ENCODE data around the gene SLC6A19.
"Not testable (repeated sequence)": the region's sequence is repeated elsewhere in the genome, so short reads cannot be mapped to it uniquely, and the experiment has no call there.

Gene SLC6A19

GRCh38 chr5:1226231-1226630 is 24.8 kb downstream of the SLC6A19 start:
- no peak for DNase-seq

GRCh38 chr5:1226839-1227581 is 25.6 kb downstream of the SLC6A19 start:
- no peak for DNase-seq

DNA sequence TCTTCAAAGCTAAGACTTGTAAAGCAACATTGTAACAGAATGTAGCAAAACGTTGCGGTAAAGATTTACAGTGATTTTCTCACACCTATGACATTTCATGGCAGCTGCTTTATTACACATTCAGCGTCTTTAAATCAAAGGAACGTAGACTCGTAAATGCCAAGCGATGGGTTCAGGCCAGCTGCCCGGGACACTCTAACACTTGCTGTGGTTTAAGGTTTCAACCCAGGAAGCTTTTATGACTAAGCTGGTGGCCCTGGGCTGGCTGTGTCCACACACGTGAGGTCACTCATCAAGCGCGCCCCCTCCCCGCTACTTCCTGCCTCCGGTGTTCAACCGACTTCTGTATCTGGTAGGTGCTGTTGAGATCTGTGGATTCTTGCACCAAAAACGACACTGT is 26.3 kb downstream of the SLC6A19 start:
- no peak for DNase-seq

DNA sequence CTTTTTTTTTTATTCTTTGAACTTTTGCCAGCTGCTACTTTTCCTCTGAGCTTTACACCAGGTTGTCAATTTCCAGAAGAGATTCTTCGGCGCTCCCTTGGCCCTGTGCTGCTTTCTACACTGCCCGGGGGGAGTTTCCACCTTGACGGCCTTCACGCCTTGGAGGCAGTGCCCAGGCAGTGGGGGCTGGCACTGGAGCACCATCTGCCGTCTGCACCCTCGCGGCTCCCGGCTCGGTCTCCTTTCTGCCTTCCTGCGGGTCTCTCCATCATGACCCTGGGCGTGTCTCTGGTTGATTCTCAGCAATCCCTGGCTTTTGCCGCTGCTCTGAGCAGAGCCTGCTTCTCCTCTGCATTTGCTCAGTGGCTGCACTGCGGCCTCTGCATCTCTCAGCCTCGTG is 26.7 kb downstream of the SLC6A19 start:
- DNase-seq: no peak

GRCh38 chr5:1229023-1229422 is 27.6 kb downstream of the SLC6A19 start:
- DNase-seq: not testable (repeated sequence)

- DNase-seq: no peak
These were observed 28.4 kb downstream of the SLC6A19 start for GRCh38 chr5:1229822-1230221.

DNA sequence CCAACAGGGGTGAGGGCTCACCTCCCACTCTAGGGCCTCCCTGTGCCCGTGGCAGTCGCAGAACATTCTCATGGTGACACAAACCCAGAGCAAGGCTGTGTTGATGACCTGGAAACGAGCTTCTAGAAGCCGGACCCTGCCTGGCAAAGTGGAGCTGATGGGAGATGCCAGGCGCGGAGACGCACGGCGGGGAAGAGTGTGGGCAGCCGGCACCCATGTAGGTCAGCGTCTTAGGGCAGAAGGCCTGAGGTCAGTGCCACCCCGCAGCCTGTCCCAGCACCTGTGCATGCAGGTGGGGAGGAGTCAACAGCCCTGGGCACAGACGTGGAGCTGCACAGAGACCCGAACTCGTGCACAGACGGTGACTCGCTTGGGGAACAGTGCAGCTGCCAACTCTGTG is 29.2 kb downstream of the SLC6A19 start:
- DNase-seq: no peak

GRCh38 chr5:1231354-1231905 is 30.0 kb downstream of the SLC6A19 start:
- no peak for DNase-seq

GRCh38 chr5:1232780-1233179 is 31.4 kb downstream of the SLC6A19 start:
- no peak for DNase-seq

DNA sequence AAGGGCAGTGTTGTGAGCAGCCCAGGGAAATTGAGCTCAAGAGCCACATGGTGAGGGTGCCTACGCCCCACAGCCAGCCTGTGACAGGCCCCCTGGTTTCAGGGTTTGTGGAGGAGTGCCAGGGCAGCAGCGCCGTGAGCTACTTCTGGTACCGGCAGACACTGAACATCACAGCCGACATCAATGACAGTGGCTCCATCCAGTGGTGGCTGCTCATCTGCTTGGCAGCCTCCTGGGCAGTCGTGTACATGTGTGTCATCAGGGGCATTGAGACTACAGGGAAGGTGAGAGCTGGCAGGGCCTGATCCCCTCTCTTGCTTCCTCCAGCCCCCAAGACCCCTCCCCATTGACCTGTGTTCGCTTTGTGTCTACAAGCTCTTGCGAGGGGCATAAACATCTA is 34.0 kb downstream of the SLC6A19 start:
- no peak for DNase-seq

DNA sequence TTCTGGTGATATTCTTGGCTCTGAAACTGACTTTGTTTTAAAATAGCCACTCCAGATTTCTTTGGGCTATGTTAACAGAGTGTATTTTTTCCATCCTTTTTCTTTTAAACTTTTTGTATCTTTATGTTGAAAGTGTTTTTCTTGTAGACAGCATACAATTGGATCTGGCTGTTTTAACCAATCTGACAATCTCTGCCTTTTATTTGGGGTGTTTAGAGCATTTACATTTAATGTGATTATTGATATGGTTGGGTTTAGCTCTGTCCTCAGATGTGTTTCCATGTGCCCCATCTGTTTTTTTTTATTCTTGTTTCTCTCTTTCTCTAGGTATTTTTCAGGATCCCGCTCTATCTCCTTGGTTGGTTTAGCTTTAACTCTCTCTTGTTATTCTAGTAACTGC is 34.4 kb downstream of the SLC6A19 start:
- DNase-seq: no peak

- no peak for DNase-seq
These were observed 38.3 kb downstream of the SLC6A19 start for GRCh38 chr5:1239505-1240251.

- no peak for DNase-seq
These were observed 39.3 kb downstream of the SLC6A19 start for GRCh38 chr5:1240496-1241260.

DNA sequence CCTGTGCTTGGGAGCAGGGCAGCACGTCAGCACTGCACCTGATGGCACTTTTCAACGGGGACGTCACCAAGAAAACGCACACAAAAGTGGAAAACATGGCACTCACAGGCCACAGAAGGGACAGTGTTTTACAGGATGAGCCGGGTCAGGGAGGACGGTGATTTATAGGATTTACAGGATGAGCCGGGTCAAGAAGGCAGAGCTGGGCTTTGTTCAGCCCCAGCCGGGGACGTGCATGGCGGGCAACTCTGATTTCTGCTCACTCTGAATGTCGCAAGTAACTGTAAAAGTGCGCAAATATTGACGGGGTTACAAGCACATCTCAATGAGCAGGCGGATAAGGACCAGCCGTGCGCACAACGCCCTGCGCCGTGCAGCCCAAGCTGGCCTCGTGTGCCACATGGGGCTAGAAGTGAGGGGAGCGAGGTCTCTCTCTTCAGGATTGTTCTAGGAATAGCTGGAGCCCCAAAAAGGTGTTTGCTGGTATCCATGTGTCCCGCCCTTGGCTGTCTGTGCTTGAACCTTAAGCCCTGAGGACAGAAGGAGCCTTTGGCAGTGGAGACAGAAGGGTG is 40.2 kb downstream of the SLC6A19 start:
- DNase-seq: no peak

DNA sequence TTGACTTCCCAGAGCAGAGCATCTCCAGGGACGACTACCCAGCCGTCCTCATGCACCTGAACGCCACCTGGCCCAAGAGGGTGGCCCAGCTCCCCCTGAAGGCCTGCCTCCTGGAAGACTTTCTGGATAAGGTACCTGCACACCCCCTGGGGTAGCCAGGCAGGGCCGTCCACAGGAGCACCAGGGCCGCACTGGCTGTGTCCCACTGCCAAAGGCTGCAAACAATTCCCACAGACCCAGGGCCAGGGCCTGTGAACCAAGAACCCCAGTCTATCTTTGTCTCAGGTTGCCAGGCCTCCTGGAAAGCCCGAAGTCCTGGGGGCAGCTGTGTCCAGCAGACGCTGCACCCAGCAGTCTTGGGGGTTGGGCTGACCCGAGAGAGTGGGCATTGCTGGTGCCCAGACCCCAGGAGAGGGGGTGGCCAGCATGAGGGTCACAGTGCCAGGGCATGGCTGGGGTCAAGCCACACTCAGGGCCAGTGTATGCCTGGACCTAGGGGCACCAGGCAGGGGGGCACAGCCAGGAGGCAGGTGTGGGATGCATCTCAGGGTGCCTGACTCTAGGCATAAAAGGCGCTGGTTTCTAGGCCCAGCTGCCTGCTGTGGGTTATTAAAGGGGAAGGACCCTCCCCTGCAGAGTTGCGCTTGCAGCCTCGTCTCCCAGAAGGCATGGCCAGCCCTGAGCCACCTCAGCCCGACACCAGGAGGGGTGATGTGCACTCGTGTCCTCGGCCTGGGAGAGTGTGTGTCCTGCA is 41.5 kb downstream of the SLC6A19 start:
- DNase-seq: no peak

DNA sequence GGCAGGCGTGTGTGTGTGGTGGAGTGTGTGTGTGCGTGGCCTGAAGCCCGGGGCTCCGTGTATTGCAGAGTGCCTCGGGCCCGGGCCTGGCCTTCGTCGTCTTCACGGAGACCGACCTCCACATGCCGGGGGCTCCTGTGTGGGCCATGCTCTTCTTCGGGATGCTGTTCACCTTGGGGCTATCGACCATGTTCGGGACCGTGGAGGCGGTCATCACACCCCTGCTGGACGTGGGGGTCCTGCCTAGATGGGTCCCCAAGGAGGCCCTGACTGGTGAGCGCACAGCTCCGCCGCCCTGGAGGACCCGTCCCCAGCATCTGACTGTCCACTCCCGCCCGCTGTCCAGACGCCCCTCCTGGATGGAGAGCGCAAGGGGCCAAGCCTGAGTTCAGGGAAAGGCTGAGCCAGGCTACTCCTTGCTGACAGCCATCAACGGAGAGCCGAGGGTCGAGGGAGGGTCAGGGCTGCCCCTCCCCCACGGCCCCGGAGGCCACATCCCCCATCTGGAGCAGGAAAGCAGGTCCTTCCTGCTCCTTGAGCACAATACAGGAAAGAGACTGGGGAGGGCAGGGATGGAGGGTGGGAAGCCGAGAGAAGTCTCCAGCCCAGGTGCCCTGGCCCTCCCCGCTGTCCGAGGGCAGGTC is 42.2 kb downstream of the SLC6A19 start:
- DNase-seq: no peak

DNA sequence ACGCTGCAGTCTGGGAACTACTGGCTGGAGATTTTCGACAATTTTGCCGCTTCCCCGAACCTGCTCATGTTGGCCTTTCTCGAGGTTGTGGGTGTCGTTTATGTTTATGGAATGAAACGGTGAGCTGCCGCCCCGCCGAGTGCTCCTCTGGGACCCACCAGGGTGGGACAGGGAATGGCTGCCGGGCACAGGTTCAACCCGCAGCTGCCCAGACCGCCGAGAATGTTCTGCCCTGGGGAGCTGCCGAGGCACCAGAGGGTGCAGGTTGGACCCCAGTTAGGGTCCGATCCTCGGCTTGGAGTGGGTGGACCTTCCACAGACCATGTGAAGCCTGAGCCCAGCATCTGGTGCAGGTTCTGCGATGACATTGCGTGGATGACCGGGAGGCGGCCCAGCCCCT is 42.9 kb downstream of the SLC6A19 start:
- no peak for DNase-seq

DNA sequence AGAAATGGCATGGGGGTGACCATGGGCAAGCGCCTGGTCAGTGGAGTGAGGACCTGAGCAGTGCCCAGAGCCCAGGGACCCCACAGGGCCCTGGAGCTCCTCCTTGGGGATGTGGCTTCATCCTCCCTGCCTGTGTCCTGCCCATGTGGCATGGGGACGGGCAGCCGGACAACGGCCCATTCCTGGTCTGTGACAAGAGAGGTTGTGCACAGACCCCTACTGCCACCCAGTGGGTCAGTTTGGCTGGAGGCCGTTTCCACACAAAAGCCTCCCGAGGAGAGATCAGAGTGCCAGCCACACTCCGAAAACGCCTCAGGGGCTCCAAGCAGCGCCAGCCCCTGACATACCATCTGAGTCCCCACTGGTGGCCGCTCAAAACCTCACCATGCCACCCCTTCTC is 43.6 kb downstream of the SLC6A19 start:
- DNase-seq: no peak

GRCh38 chr5:1245905-1246576 is 44.6 kb downstream of the SLC6A19 start:
- no peak for DNase-seq

- peak; percentile 43 for DNase-seq
These were observed 45.5 kb downstream of the SLC6A19 start for GRCh38 chr5:1246711-1247431.

GRCh38 chr5:1247811-1248210 is 46.4 kb downstream of the SLC6A19 start:
- DNase-seq: no peak
